SKM-1 (cell line): ENCODE measurements around the gene DERA.
"Not testable (repeated sequence)": the region's sequence is repeated elsewhere in the genome, so short reads cannot be mapped to it uniquely, and the experiment has no call there.

ENCODE experiments used
- DNase-seq: peaks from one replicate; lab custom pipeline; 2025; ENCODE audit not compliant: unreplicated experiment; lab: John Stamatoyannopoulos, UW

The DERA gene

DNA sequence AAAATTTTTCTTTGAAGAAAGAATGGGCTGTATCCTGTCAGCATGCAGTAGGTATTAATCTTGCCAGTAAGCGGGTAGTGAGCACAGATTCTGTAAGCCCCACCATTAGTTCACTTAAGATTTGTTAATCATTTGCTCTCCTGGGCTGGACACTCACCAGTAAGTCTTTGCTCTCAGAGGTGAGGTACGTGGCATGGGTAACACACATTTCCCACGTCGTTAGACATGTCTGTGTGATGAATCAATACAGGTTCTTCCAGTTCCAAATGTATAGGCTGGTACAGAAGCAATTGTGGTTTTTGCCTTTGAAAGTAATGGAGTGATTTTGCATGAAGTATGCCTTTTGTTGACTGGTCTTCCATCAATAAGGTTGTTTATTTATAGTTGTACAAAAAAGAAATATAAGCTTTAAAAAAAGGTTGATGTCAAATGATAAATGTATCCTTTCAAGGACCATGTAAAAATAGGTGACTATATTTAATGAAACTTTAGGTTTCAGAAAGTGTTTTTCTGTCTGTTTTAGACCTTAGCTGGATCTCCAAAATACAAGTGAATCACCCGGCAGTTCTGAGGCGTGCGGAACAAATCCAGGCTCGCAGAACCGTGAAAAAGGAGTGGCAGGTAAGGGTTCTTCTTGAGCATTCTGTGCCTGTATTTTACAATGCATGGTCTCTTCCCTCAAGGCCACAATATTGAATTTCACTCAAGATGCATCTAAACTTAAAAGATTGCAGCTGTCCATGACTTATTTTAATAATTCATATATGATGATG lies 45.5 kb downstream of the DERA start:
- DNase-seq, result no peak

DNA sequence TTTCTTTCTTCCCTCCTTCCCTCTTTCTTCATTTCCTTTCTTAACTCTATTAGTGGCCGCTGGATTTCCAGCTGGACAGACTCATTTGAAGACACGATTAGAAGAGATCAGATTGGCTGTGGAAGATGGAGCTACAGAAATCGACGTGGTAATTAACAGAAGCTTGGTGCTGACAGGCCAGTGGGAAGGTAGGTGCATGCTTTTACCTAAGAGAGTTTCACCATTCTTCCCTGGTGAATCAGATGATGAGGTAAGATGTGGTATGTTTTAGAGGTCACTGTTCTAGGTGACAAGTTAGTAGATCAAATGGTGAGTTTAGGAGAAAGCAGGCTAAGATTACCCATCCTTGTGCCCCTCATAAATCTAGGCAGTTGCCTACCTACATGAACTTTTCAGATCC lies 51.6 kb downstream of the DERA start:
- DNase-seq, result no peak

DNA sequence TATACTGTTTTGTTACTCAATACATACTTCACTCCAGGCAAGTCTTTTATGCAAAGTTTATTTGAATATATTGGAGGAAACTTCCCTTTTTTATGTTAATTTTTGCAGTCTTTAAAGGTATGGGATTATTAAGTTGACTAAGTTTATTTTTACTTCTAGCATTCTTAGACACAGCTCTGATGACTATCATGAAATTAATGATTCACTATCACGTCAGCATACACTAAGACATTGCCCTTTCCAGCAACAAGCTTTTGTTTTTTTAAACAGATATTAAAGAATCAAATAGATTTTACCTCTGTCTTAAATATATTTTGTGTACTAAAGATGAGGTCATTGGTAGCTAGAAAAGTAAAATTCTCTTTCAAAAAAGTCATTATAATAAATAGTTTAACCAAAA lies 52.1 kb downstream of the DERA start:
- DNase-seq, result no peak

DNA sequence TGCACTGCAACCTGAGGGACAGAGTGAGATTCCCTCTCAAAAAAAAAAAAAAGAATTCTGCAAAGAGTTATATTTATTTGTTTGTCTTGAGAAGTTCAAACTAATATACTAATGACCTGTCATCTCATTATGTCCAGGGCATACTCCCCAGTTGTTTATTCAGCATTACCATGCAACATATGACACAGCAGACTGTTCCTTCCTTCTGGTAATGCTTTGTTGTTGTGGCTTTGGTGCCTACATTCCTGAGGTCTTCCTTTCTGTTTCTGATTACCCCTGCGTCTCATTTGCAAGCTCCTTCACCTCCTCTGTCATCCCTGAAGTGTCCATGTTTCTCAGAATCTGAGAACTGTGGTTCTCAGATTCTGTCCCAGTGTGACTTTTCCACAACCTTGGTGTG lies 55.3 kb downstream of the DERA start:
- no peak for DNase-seq

DNA sequence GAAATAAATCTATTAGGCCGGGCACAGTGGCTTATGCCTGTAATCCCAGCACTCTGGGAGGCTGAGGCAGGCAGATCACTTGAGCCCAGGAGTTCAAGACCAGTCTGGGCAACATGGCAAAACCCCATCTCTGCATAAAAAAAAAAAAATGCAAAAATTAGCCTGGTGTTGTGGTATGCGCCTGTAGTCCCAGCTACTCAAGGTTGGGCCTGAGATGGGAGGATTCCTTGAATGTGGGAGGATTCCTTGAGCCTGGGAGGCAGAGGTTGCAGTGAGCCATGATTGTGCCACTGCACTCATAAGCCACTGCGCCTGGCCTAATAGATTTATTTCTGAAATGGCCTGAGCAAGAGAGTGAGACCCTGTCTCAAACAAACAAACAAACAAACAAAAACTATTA lies 55.9 kb downstream of the DERA start:
- DNase-seq, result not testable (repeated sequence)

DNA sequence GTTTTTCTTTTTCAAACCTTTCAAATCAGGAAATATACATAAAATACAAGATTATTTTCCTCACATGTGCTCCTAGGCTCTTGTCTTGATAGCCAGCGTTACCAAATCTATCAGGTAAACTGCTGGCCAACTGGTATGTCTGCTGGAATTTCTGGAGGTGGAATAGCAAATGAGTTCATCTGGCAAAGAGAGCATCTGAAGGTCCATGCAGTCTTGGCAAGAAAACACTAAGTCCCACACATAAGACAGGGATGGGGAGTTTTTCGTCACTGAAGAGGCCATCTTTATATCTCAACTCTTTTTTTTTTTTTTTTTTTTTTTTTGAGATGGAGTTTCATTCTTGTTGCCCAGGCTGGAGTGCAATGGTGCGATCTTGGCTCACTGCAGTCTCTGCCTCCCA lies 60.1 kb downstream of the DERA start:
- no peak for DNase-seq

DNA sequence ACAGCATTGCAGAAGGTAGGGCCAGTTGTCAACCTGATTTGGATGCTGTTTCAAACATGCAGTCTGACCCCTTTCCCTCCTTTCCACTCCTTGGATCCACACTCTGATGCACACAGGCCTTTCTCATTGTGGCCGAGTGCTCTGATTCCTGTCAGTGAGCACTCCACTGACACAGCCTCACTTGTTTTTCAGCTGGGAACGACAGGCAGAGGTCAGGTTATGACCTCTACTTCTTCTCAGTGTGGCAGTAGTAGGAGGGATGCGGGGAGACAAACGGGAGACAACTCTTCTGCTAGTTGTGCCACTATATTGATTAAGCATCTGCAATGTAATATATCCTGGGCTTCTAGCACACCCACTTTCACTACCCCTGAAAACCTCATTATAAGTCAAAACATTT lies 61.8 kb downstream of the DERA start:
- no peak for DNase-seq

DNA sequence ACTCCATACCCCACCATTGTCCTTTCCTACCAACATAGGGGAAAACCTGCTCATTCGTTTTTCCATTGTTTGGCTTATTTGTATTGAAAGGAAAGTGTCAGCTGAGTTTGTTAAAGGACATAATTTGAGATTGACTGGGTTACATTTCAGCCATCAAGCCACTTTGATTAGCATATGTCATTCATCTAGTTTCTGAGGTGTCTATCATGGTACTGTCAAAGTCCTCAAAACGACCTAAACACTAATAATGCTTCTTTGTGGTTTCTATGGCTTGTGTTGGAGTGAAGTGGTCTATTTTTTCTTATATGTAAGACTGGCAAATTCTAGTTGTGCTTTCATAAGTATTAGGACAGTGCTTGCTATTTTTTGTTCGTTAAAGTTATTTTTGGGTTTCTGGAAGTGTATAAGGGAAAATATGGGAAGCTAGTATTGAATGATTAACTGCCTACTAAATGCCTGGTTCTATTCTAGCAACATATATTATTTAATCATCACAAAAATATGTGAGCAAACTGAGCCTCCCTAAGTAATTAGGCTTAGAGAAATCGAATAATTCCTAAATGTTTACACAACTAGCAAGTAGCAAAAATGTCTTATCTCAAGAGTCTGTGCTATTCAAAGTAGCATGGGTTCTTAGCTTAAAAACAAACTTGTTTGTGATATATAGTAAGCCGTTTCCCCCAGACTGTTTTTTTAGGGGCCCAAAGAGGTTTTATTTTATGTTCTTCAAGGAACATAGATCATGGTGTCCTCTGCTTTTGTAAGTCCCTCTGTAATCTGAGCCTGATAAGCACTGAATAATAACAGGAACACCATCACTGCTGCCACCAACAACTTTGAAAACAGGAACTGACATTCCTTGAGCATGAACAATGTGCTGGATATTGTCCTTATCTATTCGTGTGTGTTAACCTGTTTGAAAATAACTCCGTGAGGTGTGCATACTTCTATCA lies 67.1 kb downstream of the DERA start:
- DNase-seq, result no peak

DNA sequence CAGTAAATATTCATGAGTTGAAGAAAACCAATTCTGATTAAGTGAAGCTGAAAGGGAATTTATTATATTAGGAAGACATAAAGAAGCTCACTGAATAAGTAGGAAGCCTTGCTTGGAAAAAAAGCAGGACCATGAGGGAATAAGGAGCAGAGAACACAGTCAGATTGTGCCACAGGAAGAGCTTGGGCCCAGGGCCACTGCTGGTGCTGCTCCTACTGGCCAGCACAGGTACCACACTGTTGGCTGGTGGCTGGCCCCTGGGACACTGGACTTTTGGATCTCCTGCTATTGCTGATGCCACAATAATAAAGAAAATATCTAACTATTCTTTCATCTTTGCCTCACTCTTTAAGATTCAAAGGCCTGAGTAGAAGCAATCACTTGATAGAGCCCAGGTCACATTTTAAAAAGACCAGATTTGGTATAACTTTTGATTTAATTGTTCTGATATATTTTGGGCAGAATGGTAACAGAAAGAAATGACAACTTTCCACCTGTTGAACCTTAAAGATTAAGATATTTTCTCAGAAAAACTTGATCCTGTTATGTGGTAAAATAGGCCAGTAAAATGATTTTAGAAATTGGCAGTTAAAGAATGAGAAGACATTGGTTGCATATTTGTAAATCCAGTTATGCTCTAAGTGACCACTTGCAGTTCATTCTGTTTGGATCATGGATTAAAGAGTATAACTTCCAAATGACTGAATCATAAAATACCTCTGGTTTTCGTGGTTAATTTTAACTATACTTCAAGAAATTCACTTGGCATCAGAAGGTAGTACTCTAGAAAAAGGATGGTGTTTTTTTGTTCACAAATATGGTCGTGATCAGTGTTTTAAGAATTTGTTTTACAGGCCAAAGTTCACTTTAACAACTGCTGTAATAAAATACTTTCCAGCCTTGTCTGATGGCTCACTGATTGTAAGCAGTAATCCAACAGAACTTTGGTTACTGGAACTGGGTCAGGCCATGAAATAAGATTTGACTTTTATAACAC lies 68.3 kb downstream of the DERA start:
- DNase-seq, result no peak

DNA sequence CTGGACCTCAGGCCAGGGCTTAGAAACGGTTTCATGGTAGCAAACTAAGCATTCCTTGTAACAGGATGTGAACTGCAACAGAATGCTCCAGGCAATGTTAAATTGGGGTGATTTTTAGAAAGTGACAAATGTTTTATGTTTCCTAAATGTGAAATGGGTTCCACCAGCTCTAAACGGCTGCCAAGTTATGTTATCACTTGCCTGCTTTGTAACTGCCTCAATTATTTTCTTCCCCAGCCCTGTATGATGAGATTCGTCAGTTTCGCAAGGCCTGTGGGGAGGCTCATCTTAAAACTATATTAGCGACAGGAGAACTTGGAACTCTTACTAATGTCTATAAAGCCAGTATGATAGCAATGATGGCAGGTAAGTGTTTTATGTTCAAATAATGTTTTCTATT lies 70.9 kb downstream of the DERA start:
- DNase-seq, result no peak

DNA sequence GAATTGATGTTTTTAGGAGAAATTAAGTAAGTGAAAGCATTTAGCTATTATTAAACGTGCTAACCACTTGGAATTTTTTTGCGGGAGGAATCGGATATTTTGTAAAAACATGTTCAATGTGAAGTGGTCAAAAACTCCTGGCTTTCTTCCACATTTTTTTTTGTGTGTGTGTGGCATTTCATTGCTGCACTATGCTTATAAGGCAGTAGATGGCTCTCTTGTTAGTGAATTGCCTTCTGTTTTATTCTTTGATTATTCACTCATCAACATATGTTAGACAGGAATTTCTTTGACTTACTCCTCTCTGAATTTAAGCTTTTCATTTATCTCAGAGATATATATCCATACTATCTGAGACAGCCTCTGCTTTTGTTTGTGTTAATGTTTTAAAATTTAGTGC lies 71.3 kb downstream of the DERA start:
- no peak for DNase-seq

DNA sequence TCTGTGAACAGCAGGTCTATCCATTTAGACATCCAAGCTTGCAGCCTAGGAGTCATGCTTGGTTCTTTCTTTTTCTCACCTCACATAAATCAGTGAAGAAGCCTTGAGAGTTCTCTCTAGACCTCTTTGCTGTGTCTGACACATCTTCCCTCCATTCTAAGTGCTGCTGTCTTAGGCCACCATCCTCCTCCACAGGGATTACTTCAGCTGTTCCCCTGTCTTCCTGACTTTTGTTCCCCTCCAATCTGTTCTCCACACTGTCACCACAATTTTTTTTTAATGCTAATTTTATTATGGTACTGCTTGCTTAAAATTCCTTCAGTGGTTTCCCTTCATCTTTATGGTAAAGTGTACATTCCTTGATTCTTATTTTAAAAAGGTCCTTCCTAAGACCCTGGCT lies 71.8 kb downstream of the DERA start:
- DNase-seq, result no peak

DNA sequence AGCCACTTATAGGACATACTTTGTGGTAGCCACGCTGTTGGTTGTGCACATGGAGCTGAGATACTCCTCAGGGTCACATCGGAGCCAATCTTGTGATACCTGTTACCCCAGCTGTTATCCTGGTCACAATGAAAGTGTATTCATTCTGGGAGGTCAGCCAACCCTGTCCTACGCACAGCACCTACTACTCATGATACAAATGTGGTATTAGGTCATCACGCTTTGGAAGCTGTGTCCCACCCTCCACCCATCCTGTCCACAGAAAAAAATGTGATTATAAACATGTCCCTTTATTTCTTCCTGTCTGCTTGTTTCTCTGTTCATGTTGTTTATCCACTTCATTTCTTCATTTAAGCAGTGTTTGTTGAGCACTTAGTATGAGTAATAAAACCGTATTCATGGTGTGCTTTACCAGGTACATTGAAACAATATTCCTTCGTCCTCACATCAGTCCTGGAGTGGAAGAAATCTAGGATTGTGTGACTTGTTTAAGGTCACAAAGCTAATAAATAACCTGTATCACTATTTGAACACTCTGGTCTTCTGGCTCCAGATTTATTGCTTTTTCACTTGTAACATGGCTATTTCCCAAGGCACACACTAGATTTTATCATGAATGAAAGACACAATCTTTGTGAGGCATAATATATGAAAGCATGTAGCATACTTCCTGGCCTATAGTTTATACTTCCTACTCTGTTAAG lies 73.1 kb downstream of the DERA start:
- no peak for DNase-seq

DNA sequence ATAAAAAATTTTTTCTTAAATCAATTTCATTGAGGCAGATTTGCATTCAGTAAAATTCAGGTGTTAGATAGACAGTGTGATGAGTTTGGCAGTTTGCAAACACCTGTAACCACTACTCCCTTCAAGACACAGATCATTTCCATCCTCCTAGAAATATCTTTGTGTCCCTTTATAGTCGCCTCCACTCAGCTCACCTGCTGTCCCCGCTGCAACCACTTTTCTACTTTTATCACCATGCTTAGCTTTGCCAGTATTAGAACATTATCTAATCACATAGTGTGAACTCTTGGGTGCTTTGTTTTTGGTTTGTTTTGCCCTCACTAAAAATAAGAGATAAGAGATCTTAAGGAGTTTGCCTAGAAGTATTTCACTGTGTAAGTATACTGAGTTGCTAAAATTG lies 73.8 kb downstream of the DERA start:
- no peak for DNase-seq

DNA sequence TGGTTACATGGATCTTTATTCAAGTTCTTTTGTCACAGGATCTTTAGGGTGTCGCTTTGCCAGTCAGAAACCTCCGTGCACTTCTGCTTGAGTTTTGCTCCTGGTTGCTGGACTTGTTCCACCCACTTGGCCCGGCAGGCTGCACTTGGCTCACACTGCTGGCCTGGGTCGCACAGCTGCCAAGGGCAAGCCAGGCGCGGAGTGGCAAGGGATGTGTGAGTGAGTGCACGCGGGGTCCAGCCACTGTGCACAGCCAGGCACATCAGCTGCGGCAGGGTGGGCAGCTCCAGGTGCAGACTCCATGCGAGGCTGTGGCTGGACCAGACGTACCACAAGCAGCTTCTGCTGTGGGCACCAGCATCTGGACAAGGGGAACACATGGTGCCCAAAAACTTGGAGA lies 76.6 kb downstream of the DERA start:
- no peak for DNase-seq

DNA sequence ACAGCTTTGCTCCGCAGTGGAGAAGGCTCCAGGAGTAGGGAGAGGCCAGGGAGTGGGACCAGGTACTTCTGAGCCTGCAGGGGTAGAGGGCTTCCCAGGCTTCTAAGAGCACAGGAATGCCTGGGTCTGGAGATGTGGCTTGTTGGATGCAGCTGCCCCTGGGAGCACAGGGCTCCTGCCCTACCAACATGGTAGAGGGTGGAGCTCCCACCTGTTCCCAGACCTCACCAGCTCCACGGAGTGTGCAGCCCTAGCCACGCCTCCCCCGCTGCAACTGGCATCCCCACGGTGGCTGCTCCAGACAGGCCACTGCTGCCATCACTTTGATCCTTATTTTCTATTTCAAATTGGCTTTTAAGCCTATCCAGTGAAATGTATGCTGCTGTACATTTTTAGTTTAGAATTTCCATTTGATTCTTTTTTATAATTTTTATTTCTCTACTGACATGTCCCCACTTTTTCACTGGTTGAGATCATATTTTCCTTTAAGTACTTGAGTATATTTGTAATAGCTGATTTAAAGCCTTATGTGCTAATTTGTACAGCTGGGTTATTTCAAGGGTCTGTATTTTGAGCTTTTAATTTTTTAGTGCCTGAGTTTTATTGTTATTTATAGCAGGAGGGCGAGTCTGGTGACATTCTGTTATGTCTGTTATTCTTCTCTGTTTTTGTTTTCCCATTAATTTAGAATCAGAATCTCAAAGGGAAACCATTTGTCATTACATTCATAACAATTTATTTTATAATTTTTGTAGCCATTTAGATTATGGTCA lies 78.0 kb downstream of the DERA start:
- no peak for DNase-seq

DNA sequence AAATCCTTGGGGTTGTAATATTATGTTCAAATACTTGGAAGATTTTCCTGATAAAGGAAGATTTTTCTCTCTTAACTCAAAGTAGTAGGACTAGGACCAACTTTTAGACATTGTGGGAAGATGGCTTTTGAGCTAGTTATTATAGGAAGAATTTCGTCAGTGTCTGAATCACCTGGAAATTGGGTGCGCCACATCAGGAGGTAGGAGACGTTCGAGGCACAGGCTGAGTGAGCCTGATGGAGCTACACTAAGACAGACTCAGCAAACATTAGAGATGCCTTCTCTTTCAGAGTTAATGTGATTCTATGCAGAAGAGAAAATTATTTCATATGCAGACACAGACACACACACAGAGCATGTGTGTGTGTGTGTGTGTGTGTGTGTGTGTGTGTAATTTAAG lies 84.7 kb downstream of the DERA start:
- DNase-seq, result no peak

DNA sequence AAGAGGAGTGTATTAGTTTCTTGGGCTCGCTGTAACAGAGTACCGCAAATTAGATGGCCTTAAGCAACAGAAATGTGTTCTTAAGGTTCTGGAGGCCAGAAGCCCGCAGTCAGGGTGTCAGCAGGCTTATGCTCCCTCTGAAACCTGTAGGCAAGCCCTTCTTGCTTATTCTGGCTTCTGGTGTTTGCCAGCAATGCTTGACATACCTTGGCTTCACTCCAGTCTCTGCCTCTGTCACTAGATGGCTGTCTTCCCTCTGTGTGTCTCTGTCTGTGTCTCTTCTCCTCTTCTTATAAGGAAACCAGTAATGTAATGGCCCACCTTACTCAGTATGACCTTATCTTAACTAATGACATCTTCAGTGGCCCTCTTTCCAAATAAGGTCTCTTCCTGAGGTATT lies 85.1 kb downstream of the DERA start:
- no peak for DNase-seq

DNA sequence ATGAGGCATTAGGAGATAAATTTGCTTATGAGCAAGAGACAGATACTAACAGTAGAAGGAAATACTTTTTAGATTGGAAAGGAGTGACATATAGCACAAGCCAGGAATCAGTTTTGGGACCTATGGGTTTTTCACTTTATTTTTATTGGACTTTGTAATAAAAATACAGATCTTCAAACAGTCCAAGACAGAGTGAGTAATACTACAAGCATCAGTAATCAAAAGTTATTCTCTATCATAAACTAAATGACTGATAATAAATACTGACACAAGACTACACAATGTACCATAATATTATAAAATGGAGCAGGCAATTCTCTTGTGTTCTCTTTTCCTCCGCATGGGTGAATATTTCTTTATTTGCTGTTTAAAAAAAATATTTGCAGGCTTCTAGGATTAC lies 85.8 kb downstream of the DERA start:
- DNase-seq, result no peak

DNA sequence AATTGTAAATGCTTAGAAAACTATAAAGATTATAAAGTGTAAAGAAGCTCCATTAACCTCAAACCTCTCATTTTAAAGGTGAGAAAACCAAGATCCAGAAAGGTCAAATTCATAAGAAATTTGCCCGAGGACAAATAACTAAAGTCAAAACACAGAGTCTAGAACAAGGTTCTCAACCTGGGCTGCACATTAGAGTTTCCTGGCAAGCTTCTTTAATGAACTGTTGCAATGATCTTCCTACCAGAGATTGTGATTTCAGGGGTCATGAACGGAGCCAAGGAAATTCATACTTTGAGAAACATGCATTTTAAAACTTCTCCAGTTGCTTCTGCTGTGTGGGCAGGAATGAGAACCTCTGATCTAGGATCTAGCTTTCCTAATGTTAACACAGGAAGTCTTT lies 86.8 kb downstream of the DERA start:
- no peak for DNase-seq
